MM.1S (cell line): ENCODE measurements around the gene BANP.
"Not testable (repeated sequence)": the region's sequence is repeated elsewhere in the genome, so short reads cannot be mapped to it uniquely, and the experiment has no call there.

ENCODE experiments used
- DNase-seq: peaks from one replicate; pipeline ENCODE4 v3.0.0-alpha.2; 2015
- H2AFZ ChIP-seq: fragments of 300-600 bp; sonication (generic); 2 replicates; pipeline ENCODE4 v1.6.0; 2016; ENCODE audit warnings: antibody characterized with exemption, low read length
- H3F3A ChIP-seq: fragments of 300-600 bp; sonication (generic); 2 replicates; pipeline ENCODE4 v1.6.1; 2016; ENCODE audit warnings: mild to moderate bottlenecking, antibody characterized with exemption, low read length, moderate library complexity, mixed read lengths; ENCODE audit not compliant: insufficient read depth
- H3K27ac ChIP-seq: fragments of 300-600 bp; sonication (generic); 2 replicates; pipeline ENCODE4 v1.5.1; 2016; ENCODE audit warnings: mild to moderate bottlenecking, low read length
- H3K27me3 ChIP-seq: fragments of 300-600 bp; sonication (generic); replicated peaks from 2 replicates; pipeline ENCODE4 v1.6.0; 2016; ENCODE audit warnings: low read length; ENCODE audit not compliant: insufficient read depth
- H3K36me3 ChIP-seq: fragments of 300-600 bp; sonication (generic); replicated peaks from 2 replicates; pipeline ENCODE4 v1.6.1; 2016; ENCODE audit warnings: mild to moderate bottlenecking, low read length, mixed read lengths; ENCODE audit not compliant: insufficient read depth
- H3K4me1 ChIP-seq: fragments of 300-600 bp; sonication (generic); 2 replicates; pipeline ENCODE4 v1.6.1; 2016; ENCODE audit warnings: low read length, mixed read lengths
- H3K4me2 ChIP-seq: fragments of 300-600 bp; sonication (generic); 2 replicates; pipeline ENCODE4 v1.6.0; 2016; ENCODE audit warnings: low read depth, low read length
- H3K4me3 ChIP-seq: fragments of 300-600 bp; sonication (generic); 2 replicates; pipeline ENCODE4 v1.5.1; 2016; ENCODE audit warnings: low read length, mixed read lengths
- H3K79me2 ChIP-seq: fragments of 300-600 bp; sonication (generic); 2 replicates; pipeline ENCODE4 v1.6.1; 2016; ENCODE audit warnings: mixed run types, low read length, mixed read lengths
- H3K9ac ChIP-seq: fragments of 300-600 bp; sonication (generic); 2 replicates; pipeline ENCODE4 v1.6.1; 2016; ENCODE audit warnings: low read length, mixed read lengths
- H3K9me2 ChIP-seq: fragments of 300-600 bp; sonication (generic); replicated peaks from 2 replicates; pipeline ENCODE4 v1.6.1; 2016; ENCODE audit warnings: mild to moderate bottlenecking, low read length, mixed read lengths; ENCODE audit not compliant: insufficient read depth
- H3K9me3 ChIP-seq: fragments of 300-600 bp; sonication (generic); replicated peaks from 2 replicates; pipeline ENCODE4 v1.6.1; 2016; ENCODE audit warnings: mild to moderate bottlenecking, low read length, mixed read lengths; ENCODE audit not compliant: insufficient read depth
- H4K20me1 ChIP-seq: fragments of 300-600 bp; sonication (generic); 2 replicates; pipeline ENCODE4 v1.6.1; 2016; ENCODE audit warnings: mild to moderate bottlenecking, low read length, moderate library complexity, mixed read lengths; ENCODE audit not compliant: insufficient read depth
- CTCF ChIP-seq: fragments of 300-600 bp; sonication (generic); IDR thresholded peaks from 2 replicates; pipeline ENCODE4 v1.5.1; 2016; ENCODE audit warnings: antibody characterized with exemption, low read length, mixed read lengths
- EZH2 ChIP-seq: fragments of 300-600 bp; sonication (generic); optimal IDR thresholded peaks from 2 replicates; pipeline ENCODE3; 2017; ENCODE audit warnings: low read depth, mild to moderate bottlenecking, antibody characterized with exemption, low read length, mixed read lengths

BANP gene

GRCh38 chr16:87984632-87985267 lies 33.5 kb downstream of the BANP start:
- Histone ChIP-seq H3K4me3 (no peak overlapping the region), H3K9me3 (no peaks in the 10 kb centered on the region), H3F3A (no peaks in the 10 kb centered on the region), H3K9ac (no peak overlapping the region), H3K36me3 (no peaks in the 10 kb centered on the region), H3K4me1 (no peaks in the 10 kb centered on the region), H3K9me2 (no peaks in the 10 kb centered on the region), H4K20me1 (no peaks in the 10 kb centered on the region), H3K79me2 (no peaks in the 10 kb centered on the region), H3K27me3 (no peaks in the 10 kb centered on the region), H3K4me2 (no peak overlapping the region), H2AFZ (no peak overlapping the region), H3K27ac (no peak overlapping the region)
- DNase-seq: no peak
- TF ChIP-seq CTCF: no peak
- TF ChIP-seq EZH2: no peak

- H3K79me2 ChIP-seq, H3K27ac ChIP-seq, H3K4me3 ChIP-seq, H3K4me2 ChIP-seq, H3K9me2 ChIP-seq, H2AFZ ChIP-seq, H4K20me1 ChIP-seq, H3K4me1 ChIP-seq, H3K9ac ChIP-seq, H3K27me3 ChIP-seq, H3F3A ChIP-seq, DNase-seq, H3K36me3 ChIP-seq, H3K9me3 ChIP-seq: not testable (repeated sequence)
Observed at GRCh38 chr16:87985493-87985892, 34.3 kb downstream of the BANP start.

GRCh38 chr16:87986361-87986849 lies 35.2 kb downstream of the BANP start:
- not testable (repeated sequence) for H3F3A ChIP-seq, H2AFZ ChIP-seq, H3K9me3 ChIP-seq, H3K9me2 ChIP-seq, H3K4me3 ChIP-seq, H4K20me1 ChIP-seq, H3K27ac ChIP-seq, H3K36me3 ChIP-seq, H3K4me1 ChIP-seq, H3K27me3 ChIP-seq, H3K4me2 ChIP-seq, H3K79me2 ChIP-seq, DNase-seq, H3K9ac ChIP-seq

- H2AFZ ChIP-seq, H3K27ac ChIP-seq, DNase-seq: not testable (repeated sequence)
Observed at GRCh38 chr16:87988596-87988995, 37.4 kb downstream of the BANP start.

GRCh38 chr16:87990254-87990653 lies 39.0 kb downstream of the BANP start:
- H3K9ac ChIP-seq, H3K9me3 ChIP-seq, H3K27ac ChIP-seq, H2AFZ ChIP-seq, DNase-seq, H3K79me2 ChIP-seq, H3K27me3 ChIP-seq, H3K4me3 ChIP-seq, H3K4me1 ChIP-seq, H4K20me1 ChIP-seq, H3K36me3 ChIP-seq, H3F3A ChIP-seq, H3K4me2 ChIP-seq, H3K9me2 ChIP-seq: not testable (repeated sequence)

More at GRCh38 chr16:87988596-87988995, 37.4 kb downstream of the BANP start:
- not testable (repeated sequence) for H3K4me2 ChIP-seq, H3K4me1 ChIP-seq, H3F3A ChIP-seq, H3K36me3 ChIP-seq, H3K9me3 ChIP-seq, H3K4me3 ChIP-seq, H3K27me3 ChIP-seq, H3K9me2 ChIP-seq, H3K79me2 ChIP-seq, H3K9ac ChIP-seq, H4K20me1 ChIP-seq

- not testable (repeated sequence) for H3K36me3 ChIP-seq, H3K27me3 ChIP-seq, H2AFZ ChIP-seq, H3K9ac ChIP-seq, H4K20me1 ChIP-seq, H3K4me1 ChIP-seq, DNase-seq, H3K4me3 ChIP-seq, H3K9me2 ChIP-seq, H3K4me2 ChIP-seq, H3K27ac ChIP-seq, H3K9me3 ChIP-seq, H3F3A ChIP-seq
- peaks cover 14% of the 10 kb centered on the region for H3K79me2 ChIP-seq
Observed at GRCh38 chr16:87992142-87992541, 40.9 kb downstream of the BANP start.
